Measurements from ENCODE around the gene MRPS2.
"Not testable (repeated sequence)": the region's sequence is repeated elsewhere in the genome, so short reads cannot be mapped to it uniquely, and the experiment has no call there.

The MRPS2 gene

DNA sequence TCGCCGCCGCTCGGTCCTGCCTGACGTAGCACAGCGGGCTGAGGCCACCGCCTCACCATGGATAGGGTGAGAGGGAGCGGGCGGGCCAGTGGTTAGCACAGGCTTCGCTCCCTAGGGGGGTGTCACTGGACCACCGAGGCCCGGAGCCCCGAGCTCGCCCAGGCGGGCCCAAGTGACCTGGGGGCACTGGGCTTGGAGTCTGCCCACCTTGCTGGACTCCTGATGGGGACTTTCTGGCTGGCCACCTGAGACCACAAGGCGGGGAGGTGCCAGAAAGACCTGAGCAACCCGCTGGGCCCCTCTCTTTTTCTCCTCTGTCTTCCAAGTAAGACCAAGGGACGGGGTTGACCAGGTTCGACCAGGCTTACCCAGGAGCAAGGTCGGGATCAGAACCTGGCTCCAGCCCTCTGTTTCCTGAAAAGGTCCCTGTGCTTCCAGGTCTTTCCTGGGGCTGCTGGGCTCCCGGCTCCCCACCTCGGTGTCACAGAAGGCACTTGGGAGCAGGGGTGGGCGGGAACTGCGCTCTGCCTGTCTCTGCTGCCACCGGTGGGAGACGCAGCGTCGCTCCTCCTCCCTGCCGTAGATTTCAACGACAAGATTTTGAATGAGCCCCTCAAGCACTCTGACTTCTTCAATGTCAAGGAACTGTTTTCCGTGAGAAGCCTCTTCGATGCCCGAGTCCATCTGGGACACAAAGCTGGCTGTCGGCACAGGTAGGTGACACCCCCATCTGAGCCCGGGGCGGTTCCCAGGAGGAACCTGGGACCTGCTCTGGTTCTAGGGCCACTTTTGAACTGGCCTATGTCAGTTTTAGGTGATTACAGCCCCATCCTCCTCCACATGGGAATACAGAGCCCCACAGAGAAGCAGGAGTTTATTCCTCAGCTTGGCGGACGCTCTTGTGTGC is 1.0 kb downstream of the MRPS2 start:
- DNase-seq, result no peak

DNA sequence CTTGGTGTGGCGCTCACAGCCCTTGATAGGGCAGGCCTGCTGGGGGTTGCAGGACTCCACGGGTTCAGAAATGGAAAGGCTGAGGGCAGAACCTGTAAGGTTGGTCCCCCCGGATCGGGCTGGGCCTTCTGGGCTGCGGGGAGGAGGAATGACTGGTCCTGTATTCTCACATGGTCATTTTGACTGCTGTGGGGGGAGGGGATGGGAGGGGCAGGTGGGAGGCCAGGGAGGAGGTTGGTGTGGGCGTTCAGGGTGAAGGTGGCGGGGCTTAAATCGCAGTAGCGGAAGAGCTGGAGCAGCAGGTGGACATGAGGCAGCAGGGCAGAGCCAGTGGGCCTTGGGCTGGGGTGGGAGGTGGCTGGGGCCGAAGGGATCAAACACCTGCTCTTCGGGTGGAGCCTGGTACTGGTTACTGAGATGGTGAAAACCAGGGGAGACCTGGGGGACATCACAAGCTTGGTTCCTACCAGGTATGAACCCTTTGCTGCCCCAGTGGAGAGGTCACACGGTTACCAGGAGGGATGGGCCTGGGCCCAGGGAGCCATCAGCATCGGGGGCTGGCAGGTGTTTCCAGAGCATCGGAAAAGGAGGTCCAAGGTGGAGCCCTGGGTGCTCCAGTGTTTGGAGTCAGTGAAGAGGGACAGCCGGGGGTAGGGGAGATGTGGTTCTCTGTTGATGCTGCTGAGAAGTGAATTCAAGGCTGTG is 1.8 kb downstream of the MRPS2 start:
- DNase-seq, result no peak

DNA sequence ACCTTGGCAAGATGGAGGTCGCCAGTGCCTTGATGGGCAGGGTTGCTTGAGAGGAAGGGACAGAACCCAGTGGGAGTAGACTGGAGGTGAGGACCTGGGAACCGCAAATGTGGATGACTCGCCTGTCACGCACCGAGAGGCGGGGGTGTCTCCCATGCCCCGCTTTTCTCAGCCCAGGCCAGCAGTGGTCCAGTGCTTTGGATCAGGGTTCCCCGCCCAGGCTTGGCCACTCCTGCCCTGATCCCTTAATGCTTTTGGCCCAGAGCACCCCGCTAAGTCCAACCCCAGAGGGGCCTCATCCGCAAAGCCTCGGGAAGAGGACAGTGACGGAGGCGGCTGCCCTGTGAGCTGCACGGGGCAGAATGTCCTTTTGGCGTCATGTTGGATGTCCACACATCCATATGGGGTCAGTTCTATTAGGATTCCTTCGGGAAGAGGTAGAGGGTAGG is 2.4 kb downstream of the MRPS2 start:
- DNase-seq, result no peak

DNA sequence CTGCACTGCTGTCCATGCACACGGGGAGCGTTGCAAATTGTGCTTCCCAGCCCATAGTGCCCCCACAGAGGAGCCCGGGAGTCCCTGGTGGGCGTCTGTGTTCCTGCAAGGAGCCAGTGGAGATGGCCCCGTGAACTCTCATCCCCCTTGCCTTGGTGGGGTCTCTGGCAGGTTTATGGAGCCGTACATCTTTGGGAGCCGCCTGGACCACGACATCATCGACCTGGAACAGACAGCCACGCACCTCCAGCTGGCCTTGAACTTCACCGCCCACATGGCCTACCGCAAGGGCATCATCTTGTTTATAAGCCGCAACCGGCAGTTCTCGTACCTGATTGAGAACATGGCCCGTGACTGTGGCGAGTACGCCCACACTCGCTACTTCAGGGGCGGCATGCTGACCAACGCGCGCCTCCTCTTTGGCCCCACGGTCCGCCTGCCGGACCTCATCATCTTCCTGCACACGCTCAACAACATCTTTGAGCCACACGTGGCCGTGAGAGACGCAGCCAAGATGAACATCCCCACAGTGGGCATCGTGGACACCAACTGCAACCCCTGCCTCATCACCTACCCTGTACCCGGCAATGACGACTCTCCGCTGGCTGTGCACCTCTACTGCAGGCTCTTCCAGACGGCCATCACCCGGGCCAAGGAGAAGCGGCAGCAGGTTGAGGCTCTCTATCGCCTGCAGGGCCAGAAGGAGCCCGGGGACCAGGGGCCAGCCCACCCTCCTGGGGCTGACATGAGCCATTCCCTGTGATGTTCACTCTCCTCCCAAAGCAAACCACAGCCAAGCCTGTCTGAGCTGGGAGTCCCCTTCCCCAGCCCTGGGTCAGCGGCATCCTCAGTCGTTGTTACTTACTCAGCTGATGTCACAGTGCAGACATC is 3.1 kb downstream of the MRPS2 start:
- DNase-seq, result no peak

DNA sequence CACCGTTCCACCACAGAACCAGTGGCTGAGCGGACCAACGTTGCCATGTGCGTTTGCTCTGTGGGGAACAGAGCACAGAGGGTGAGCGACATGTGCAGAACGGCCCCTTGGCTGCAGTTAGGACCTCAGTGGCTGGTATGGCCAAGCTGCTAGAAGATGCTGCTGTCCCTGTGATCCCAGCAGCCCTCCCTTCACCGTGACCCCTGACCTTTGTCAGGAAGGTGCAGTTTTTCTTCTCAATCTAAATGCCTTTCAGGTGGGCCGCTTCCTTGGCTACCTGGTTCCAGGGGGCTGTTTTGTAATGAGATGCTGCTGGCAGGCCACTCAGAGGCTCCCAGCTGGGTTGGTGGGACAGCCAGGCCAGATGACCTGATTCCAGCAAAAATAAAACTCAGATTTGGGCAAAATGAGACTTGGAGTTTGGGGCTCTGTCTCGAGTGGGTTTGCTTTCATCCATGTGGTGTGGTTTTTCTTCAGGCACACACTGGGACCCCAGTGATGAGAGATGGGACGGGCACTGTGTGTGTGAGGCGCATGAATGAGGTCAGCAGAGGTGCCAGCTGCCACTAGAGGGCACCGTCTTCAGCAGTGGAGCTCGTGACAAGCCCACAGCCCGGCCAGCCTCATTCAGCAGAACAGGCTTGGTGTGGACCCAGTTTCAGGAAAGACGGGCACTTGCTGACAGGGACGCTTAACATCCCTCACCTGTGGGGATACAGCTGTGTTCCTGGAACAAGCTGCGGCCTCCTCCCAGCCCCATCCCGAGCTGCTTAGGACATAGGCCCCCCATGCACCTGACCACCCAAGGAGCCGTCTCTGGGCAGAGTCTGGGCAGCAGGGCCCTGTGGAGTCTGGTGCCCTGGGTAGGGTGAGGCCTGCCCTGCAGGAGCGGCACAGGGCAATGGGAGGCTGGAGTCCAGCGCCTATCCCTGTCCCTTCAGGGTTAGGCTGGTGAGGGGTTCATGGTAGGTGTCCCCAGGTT is 4.1 kb downstream of the MRPS2 start:
- peak; percentile 65 for DNase-seq

DNA sequence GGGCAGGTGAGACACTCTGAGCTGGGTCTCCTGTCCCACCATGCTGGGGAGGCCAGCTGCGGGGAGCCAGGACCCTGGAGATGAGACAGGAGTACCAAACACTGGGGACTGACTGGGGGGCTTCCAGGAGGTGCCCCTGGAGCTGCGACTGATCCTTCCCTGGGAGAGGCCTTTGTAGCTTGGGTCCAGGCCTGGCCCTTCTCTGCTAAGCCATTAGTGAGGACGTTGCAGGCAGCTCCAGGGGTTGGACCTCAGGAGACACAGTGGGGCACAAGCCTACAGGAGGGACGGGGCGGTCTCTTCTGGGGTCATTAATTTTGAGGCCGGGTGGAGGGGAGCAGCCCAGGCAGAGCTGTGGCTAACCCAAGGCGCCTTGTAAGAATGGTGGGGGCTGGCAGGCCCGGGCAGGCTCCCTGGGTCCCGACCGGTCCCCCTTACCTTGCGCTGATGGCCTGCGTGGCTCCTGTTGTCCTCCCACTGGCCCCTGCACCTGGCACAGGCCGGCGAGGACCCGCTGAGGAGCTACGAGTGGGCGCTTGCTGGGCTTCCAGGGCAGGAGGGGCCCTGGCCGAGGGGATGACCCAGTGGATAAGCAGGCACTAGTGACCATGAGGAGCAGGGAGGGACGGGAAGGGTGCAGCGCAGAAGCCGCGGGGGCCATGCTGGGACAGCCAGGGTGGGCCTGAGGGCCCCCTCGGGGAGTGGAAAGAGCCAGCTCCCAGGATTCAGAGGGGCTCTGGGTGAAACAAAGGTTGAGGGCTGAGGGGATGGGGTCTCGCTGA is 5.1 kb downstream of the MRPS2 start:
- no peak for DNase-seq

DNA sequence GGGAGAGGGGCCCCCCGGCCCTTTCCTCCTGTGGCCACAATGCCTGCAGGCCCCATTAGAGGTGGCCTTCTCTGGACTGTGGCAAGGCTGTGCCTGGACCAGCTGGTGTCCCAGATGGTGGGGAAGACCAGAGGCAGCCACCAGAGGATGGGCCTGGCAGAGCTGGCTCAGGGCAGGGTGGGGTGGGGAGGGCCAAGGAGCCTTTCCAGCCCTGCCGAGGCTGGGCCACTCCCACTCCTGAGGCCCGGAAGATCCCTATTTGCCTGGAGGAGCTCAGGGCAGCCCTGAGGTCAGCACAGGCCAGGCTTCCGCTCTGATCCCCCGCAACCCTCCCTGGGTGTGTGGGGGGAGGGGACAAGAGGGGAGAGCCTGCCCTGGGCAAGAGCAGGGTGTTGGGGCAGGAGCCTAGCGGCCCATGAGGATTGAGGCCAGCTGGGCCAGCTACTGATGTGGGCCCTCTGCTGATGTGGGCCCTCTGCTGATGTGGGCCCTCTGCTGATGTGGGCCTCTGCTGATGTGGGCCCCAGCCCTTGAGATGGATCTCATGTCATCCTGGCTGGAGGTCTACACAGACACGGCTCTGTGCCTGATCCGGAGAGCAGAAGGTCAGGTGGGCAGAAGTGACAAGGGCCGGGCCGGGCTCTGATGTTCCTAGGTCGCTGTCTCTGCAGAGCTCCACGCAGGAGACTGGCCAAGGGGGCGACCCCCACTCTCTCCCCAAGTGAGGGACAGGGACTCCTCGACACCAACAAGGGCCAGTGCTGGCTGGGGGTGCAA is 6.0 kb downstream of the MRPS2 start:
- no peak for DNase-seq

DNA sequence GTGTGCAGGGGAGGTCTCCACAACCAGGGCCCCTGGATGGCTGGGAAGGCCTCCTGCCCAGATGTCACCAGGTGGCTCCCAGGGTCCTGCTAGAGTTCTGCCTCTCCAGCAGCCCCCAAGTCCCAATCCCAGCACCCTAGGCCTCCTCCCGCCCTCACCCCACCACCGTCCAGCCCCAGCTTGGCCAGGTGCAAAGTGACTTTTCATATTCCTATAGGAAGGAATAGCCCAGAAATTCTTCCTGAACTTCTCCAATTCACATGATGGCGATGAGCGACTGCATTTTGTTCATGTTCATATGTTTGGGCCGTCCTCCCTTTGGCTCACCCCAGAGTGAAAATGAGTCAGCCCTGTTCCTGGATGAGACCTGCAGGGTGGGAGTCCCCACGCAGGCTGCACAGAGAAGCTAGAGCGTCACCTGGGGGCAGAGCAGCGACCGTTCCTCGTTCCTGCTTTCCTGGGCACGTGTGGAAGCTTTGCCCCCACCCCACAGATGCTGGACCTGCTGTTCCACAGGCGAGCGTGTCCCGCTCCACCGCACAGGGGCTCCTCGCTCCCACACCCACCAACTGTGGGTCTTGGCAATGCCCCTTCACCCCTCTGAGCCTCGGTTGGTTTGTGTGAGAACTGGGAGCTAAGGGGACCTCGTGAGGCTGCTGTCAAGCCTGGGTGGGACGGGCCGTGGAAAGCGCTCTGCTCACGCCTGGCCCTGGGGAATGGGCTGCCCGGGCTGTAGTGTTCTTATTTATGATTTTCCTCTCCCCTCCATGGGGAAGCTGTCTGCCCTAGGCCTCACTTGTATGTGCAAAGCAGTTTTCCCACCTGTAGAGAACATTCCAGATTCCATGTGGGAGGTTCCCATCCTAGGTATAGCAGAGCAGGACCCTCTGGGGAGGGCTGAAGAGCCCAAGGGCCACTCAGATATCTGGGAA is 6.9 kb downstream of the MRPS2 start:
- no peak for DNase-seq

DNA sequence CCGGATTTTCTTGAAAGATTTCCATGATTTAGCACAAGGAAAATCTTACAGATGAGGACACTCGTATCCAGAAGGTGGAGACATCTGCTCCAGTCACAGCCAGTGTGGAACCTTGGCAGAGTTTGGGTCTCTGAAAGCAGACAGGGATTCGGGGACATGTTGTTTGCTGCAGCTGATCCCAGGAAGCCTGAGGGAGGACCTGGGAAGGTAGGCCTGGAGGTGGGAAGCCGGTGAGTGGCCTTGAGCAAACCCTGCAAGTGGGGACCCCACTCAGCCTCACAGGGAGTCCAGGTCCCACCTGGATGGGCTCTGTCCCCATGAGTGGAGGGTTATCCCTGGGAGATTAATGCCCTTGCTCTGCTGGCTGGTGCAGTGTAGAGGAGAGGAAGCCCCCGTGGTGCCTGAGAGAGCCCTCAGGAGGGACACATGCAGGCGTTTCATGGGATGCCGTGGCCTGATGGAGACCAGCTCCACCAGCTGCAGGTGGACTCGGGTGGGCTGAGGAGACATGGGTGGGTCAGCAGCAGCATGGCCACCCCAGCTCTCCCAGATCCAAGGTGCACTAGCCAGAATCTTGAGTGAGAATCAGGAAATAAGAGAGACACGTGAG is 7.8 kb downstream of the MRPS2 start:
- no peak for DNase-seq

DNA sequence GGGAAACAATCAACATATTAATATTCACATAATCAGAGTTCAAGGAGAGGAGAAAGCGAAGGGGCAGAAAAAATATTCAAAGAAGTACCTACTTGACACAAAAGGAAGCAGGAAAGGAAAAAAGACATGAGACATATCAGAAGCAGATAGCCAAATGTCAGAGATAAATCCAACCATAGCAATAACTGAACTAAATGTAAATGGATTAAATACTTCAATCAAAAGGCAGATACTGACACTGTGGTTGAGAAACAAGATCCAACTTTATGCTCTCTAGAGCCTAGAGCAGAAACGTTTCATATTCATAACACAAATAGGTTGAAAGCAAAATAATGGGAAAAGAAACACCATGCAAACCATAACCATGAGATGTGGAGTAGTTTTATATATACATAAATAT is 9.0 kb downstream of the MRPS2 start:
- DNase-seq, result no peak

DNA sequence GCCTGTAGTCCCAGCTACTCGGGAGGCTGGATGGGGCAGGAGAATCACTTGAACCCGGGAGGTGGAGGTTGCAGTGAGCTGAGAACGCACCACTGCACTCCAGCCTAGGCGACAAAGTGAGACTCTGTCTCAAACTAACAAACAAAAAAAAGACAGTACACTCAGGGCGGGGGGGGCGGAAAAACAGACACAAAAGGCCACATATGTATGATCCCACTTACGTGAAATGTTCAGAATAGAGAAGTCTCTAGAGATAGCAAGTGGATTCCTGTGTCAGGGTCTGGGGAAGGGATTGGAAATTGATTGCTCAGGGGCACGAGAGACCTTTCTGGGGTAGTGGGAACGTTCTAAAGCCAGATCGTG is 11.7 kb downstream of the MRPS2 start:
- no peak for DNase-seq

DNA sequence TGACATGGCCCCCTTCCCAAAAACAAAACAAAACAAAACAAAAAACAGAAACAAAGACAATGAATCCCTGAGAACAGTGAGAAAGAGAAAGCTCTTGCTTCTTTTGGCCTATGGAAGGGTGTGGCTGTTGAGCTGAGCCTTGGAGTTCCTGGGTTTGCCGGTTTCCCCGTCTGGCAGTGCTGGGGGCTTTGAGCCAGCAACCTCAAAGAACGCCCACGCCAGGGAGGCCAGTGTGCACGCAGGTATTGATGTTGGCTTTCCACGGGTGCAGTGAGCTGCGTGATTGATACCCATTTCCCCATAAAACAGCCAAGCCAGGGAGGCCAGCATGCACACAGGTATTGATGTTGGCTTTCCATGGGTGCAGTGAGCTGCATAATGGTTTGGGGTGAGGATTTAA is 12.4 kb downstream of the MRPS2 start:
- DNase-seq, result no peak

DNA sequence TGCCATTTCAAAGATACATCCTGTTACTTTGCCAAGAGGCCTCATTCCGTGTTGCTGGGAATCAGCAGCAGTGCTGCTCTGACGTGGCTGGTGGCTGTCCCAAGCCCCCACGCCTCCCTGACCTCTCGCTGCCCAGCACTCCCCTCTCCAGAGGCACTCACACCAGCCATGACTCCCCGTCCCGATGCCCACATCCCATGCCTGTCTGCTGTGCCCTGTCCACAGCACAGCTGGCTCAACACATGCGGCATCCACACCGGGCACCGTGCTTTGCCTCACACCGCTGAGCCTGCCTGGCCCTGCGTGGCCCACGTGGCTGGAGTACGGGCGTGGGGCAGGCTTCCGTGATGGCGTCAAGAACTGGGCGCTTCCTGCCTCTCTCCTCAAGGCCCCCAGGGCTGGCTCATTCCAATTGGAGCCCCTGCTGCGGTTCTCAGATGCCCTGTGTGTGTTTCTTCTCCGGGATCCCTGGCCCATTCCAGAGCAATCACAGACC is 12.9 kb downstream of the MRPS2 start:
- DNase-seq, result no peak

DNA sequence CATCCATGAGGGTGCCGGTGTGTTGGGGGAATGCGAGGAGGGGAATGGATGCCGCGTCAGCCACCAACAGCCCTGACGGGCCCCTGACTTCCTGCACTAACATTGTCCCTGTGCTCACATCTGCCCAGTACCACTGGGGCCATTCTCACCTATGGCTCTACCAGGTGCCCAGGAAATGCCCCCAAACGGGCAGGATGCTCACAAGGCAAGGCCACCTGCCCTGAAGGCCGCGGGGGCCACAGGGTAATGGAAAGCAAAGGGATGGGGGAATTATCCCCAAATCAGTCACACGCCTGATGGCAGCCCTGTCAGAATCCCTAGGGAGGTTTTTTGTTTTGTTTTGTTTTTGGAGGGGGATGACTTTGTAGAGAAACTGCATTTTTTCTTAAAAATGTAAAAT is 13.4 kb downstream of the MRPS2 start:
- not testable (repeated sequence) for DNase-seq

DNA sequence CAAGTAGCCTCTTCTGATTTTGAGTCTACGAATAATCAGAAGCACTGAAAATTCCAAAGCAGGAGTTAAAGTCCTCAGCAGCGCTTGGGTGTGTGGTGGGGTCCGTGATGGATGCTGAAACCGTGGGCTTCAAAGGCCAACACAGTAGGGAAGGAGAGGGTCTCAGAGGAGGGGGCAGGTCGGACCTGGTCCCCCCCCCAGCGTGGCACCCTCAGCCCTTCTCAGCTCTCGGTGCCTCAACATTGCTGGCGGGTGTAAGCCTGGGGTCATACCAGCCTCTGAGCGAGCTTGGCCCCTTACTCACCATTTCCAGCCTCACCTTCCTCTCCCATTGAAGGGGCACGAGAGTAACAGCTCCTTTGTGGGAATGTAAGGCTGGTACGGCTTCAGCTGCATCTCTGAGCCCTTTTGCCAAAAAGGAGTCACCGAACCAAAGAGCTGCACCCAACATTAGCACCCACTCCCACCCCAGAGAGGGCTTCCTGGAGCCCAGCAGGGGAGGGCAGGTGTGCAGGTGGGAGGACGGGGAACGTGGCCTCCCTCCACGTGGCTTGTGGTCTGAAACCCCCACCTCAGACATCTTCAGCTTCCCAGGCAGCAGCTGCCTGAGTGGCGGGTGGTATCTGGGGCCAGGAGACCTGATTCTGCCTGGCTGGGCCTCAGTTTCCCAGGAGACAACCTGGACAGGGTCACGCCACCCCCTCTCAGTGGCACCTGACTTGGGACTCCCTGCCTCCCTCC is 14.0 kb downstream of the MRPS2 start:
- no peak for DNase-seq

DNA sequence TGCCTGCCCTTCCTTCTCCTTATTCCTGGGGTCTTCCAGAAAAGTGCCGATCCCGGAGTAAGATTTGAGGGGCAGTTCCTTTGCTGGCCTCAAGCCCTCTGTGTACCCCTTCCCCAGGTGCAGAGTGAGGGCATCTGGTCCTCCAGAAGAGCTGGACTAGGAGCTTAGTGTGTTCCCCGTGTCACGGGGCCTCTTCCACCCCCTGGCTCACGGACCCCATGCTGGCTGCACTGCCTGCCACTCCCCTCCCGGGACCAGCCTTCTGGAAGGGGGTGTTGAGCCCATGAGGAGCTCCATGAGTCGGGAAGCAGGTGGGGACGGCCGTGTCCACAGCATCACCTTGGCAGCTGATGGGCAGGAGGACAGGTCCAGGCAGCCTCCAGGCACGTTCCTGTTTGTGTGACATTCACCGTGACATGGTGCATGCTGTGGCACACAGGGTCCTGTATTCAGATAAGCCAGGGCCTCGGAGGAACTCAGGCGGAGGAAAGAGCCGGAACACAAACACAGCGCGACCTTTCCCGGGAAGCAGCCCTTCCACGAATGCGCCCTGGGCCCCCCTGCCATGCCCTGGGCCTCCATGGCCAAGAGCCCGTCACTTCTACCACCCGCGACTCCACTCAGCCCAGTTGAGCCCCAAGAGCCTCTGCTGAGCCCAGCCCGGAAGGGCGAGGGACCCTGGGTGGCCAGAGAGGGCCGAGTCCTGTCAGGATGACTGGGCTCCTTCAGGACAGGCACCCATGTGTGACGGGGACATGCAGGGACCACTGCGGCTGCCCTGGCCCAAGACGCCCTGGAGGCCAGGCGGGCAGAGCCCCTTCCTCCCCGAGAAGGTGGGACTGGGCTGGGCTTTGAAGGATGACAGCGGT is 14.8 kb downstream of the MRPS2 start:
- no peak for DNase-seq

Data from OCI-M1 (cell line).